ENCODE results near the gene CADPS2.

The CADPS2 gene

GRCh38 chr7:122676466-122676865, 209.8 kb downstream of the CADPS2 start:
- 100% methylated on average over 1 of the region's 2 CpGs; no CpG with 5 or more reads in 1 of the 2 experiments for WGBS, 2 experiments (ENCODE audit: insufficient coverage in 2 of 2)
- Histone ChIP-seq H3K27ac (ENCODE audit: low read depth, low read length, severe bottlenecking) (no peak overlapping the region), H3K36me3 (ENCODE audit: control insufficient read depth, insufficient read depth, low read length) (no peaks in the 10 kb centered on the region), H3K4me1 (ENCODE audit: control insufficient read depth, insufficient read depth, low read length, poor library complexity, severe bottlenecking) (no peaks in the 10 kb centered on the region), H3K4me3 (ENCODE audit: extremely low read depth, insufficient read depth, low read length, poor library complexity, severe bottlenecking) (no peak overlapping the region), H3K9me3 (ENCODE audit: control insufficient read depth, low read length) (no peaks in the 10 kb centered on the region)

GRCh38 chr7:122675621-122676020, 210.6 kb downstream of the CADPS2 start:
- Histone ChIP-seq H3K9me3 (ENCODE audit: control insufficient read depth, low read length) (no peaks in the 10 kb centered on the region), H3K4me1 (ENCODE audit: control insufficient read depth, insufficient read depth, low read length, poor library complexity, severe bottlenecking) (no peaks in the 10 kb centered on the region), H3K27ac (ENCODE audit: low read depth, low read length, severe bottlenecking) (no peak overlapping the region), H3K36me3 (ENCODE audit: control insufficient read depth, insufficient read depth, low read length) (no peaks in the 10 kb centered on the region), H3K4me3 (ENCODE audit: extremely low read depth, insufficient read depth, low read length, poor library complexity, severe bottlenecking) (no peak overlapping the region)
- WGBS, 2 experiments (ENCODE audit: insufficient coverage in 2 of 2), result 78 to 100% methylated on average over 2 to 4 of the region's 7 CpGs

- H3K4me1 ChIP-seq (ENCODE audit: control insufficient read depth, insufficient read depth, low read length, poor library complexity, severe bottlenecking), result no peaks in the 10 kb centered on the region
- no peak overlapping the region for H3K4me3 ChIP-seq (ENCODE audit: extremely low read depth, insufficient read depth, low read length, poor library complexity, severe bottlenecking)
- no peak overlapping the region for H3K27ac ChIP-seq (ENCODE audit: low read depth, low read length, severe bottlenecking)
- no peaks in the 10 kb centered on the region for H3K36me3 ChIP-seq (ENCODE audit: control insufficient read depth, insufficient read depth, low read length)
- 94 to 95% methylated on average over 4 to 6 of the region's 7 CpGs for WGBS, 2 experiments (ENCODE audit: insufficient coverage in 2 of 2)
- no peaks in the 10 kb centered on the region for H3K9me3 ChIP-seq (ENCODE audit: control insufficient read depth, low read length)
Measured at GRCh38 chr7:122675011-122675410, 211.2 kb downstream of the CADPS2 start.

GRCh38 chr7:122674502-122674901, 211.8 kb downstream of the CADPS2 start:
- Histone ChIP-seq H3K36me3 (ENCODE audit: control insufficient read depth, insufficient read depth, low read length) (no peaks in the 10 kb centered on the region), H3K4me3 (ENCODE audit: extremely low read depth, insufficient read depth, low read length, poor library complexity, severe bottlenecking) (no peak overlapping the region), H3K9me3 (ENCODE audit: control insufficient read depth, low read length) (no peaks in the 10 kb centered on the region), H3K27ac (ENCODE audit: low read depth, low read length, severe bottlenecking) (no peak overlapping the region), H3K4me1 (ENCODE audit: control insufficient read depth, insufficient read depth, low read length, poor library complexity, severe bottlenecking) (no peaks in the 10 kb centered on the region)
- WGBS, 2 experiments (ENCODE audit: insufficient coverage in 2 of 2), result 68% methylated on average over 2 of the region's 4 CpGs; no CpG with 5 or more reads in 1 of the 2 experiments

- Histone ChIP-seq H3K4me3 (ENCODE audit: extremely low read depth, insufficient read depth, low read length, poor library complexity, severe bottlenecking) (no peak overlapping the region), H3K9me3 (ENCODE audit: control insufficient read depth, low read length) (no peaks in the 10 kb centered on the region), H3K36me3 (ENCODE audit: control insufficient read depth, insufficient read depth, low read length) (no peaks in the 10 kb centered on the region), H3K27ac (ENCODE audit: low read depth, low read length, severe bottlenecking) (no peak overlapping the region), H3K4me1 (ENCODE audit: control insufficient read depth, insufficient read depth, low read length, poor library complexity, severe bottlenecking) (no peaks in the 10 kb centered on the region)
- WGBS, 2 experiments (ENCODE audit: insufficient coverage in 2 of 2), result 96 to 98% methylated on average over 16 to 19 of the region's 21 CpGs
Measured at GRCh38 chr7:122673951-122674350, 212.3 kb downstream of the CADPS2 start.

GRCh38 chr7:122672536-122672935, 213.7 kb downstream of the CADPS2 start:
- Histone ChIP-seq H3K4me1 (ENCODE audit: control insufficient read depth, insufficient read depth, low read length, poor library complexity, severe bottlenecking) (no peaks in the 10 kb centered on the region), H3K36me3 (ENCODE audit: control insufficient read depth, insufficient read depth, low read length) (no peaks in the 10 kb centered on the region), H3K27ac (ENCODE audit: low read depth, low read length, severe bottlenecking) (no peak overlapping the region), H3K4me3 (ENCODE audit: extremely low read depth, insufficient read depth, low read length, poor library complexity, severe bottlenecking) (no peak overlapping the region), H3K9me3 (ENCODE audit: control insufficient read depth, low read length) (no peaks in the 10 kb centered on the region)
- 91 to 95% methylated on average over 5 to 6 of the region's 8 CpGs for WGBS, 2 experiments (ENCODE audit: insufficient coverage in 2 of 2)

GRCh38 chr7:122663733-122664132, 222.5 kb downstream of the CADPS2 start:
- H3K4me1 ChIP-seq (ENCODE audit: control insufficient read depth, insufficient read depth, low read length, poor library complexity, severe bottlenecking), result no peaks in the 10 kb centered on the region
- no CpG with 5 or more reads among the region's 2 CpGs for WGBS, 2 experiments (ENCODE audit: insufficient coverage in 2 of 2)
- no peak overlapping the region for H3K4me3 ChIP-seq (ENCODE audit: extremely low read depth, insufficient read depth, low read length, poor library complexity, severe bottlenecking)

GRCh38 chr7:122658856-122659255, 227.4 kb downstream of the CADPS2 start:
- Histone ChIP-seq H3K36me3 (ENCODE audit: control insufficient read depth, insufficient read depth, low read length) (no peaks in the 10 kb centered on the region), H3K27ac (ENCODE audit: low read depth, low read length, severe bottlenecking) (no peak overlapping the region), H3K4me3 (ENCODE audit: extremely low read depth, insufficient read depth, low read length, poor library complexity, severe bottlenecking) (no peak overlapping the region), H3K4me1 (ENCODE audit: control insufficient read depth, insufficient read depth, low read length, poor library complexity, severe bottlenecking) (no peaks in the 10 kb centered on the region), H3K9me3 (ENCODE audit: control insufficient read depth, low read length) (no peaks in the 10 kb centered on the region)
- no CpG with 5 or more reads among the region's 2 CpGs for WGBS, 2 experiments (ENCODE audit: insufficient coverage in 2 of 2)

More at GRCh38 chr7:122663733-122664132, 222.5 kb downstream of the CADPS2 start:
- Histone ChIP-seq H3K9me3 (ENCODE audit: control insufficient read depth, low read length) (no peaks in the 10 kb centered on the region), H3K27ac (ENCODE audit: low read depth, low read length, severe bottlenecking) (no peak overlapping the region), H3K36me3 (ENCODE audit: control insufficient read depth, insufficient read depth, low read length) (no peaks in the 10 kb centered on the region)

- no peak overlapping the region for H3K4me3 ChIP-seq (ENCODE audit: extremely low read depth, insufficient read depth, low read length, poor library complexity, severe bottlenecking)
- no peaks in the 10 kb centered on the region for H3K4me1 ChIP-seq (ENCODE audit: control insufficient read depth, insufficient read depth, low read length, poor library complexity, severe bottlenecking)
- H3K9me3 ChIP-seq (ENCODE audit: control insufficient read depth, low read length), result no peaks in the 10 kb centered on the region
- no peak overlapping the region for H3K27ac ChIP-seq (ENCODE audit: low read depth, low read length, severe bottlenecking)
- WGBS, 2 experiments (ENCODE audit: insufficient coverage in 2 of 2), result 85 to 100% methylated on average over 1 of the region's 5 CpGs
- H3K36me3 ChIP-seq (ENCODE audit: control insufficient read depth, insufficient read depth, low read length), result no peaks in the 10 kb centered on the region
Measured at GRCh38 chr7:122653685-122654084, 232.6 kb downstream of the CADPS2 start.

GRCh38 chr7:122652876-122653275, 233.4 kb downstream of the CADPS2 start:
- Histone ChIP-seq H3K4me1 (ENCODE audit: control insufficient read depth, insufficient read depth, low read length, poor library complexity, severe bottlenecking) (no peaks in the 10 kb centered on the region), H3K27ac (ENCODE audit: low read depth, low read length, severe bottlenecking) (no peak overlapping the region), H3K36me3 (ENCODE audit: control insufficient read depth, insufficient read depth, low read length) (no peaks in the 10 kb centered on the region), H3K9me3 (ENCODE audit: control insufficient read depth, low read length) (no peaks in the 10 kb centered on the region), H3K4me3 (ENCODE audit: extremely low read depth, insufficient read depth, low read length, poor library complexity, severe bottlenecking) (no peak overlapping the region)
- 84 to 92% methylated on average over 4 of the region's 4 CpGs for WGBS, 2 experiments (ENCODE audit: insufficient coverage in 2 of 2)

GRCh38 chr7:122651451-122651850, 234.8 kb downstream of the CADPS2 start:
- Histone ChIP-seq H3K4me3 (ENCODE audit: extremely low read depth, insufficient read depth, low read length, poor library complexity, severe bottlenecking) (no peak overlapping the region), H3K9me3 (ENCODE audit: control insufficient read depth, low read length) (no peaks in the 10 kb centered on the region)
- 100% methylated on average over 1 to 2 of the region's 2 CpGs for WGBS, 2 experiments (ENCODE audit: insufficient coverage in 2 of 2)

More at GRCh38 chr7:122651451-122651850, 234.8 kb downstream of the CADPS2 start:
- Histone ChIP-seq H3K36me3 (ENCODE audit: control insufficient read depth, insufficient read depth, low read length) (no peaks in the 10 kb centered on the region), H3K4me1 (ENCODE audit: control insufficient read depth, insufficient read depth, low read length, poor library complexity, severe bottlenecking) (no peaks in the 10 kb centered on the region), H3K27ac (ENCODE audit: low read depth, low read length, severe bottlenecking) (no peak overlapping the region)
